GM23338 (cell line): ENCODE data around the gene MDGA2.

Source experiments
- CREB1 ChIP-seq: fragments of 250-450 bp; sonication (Bioruptor Pico); IDR thresholded peaks from 2 replicates; pipeline ENCODE4 v1.5.0; 2020; ENCODE audit warnings: low read depth, mild to moderate bottlenecking, moderate library complexity
- EZH2 ChIP-seq: fragments of 200-600 bp; sonication (generic); IDR thresholded peaks from one replicate; pipeline ENCODE4 v1.8.0; 2017; ENCODE audit warnings: antibody characterized with exemption, mild to moderate bottlenecking, low read depth; ENCODE audit not compliant: unreplicated experiment
- EZH2phosphoT487 ChIP-seq: fragments of 200-600 bp; sonication (generic); IDR thresholded peaks from one replicate; pipeline ENCODE4 v1.8.1; 2018; ENCODE audit warnings: antibody characterized with exemption; ENCODE audit not compliant: unreplicated experiment
- JUNB ChIP-seq: IDR thresholded peaks from one replicate; pipeline ENCODE4 v1.6.1; 2016; ENCODE audit warnings: antibody characterized with exemption; ENCODE audit not compliant: unreplicated experiment
- NANOG ChIP-seq: IDR thresholded peaks from 2 replicates; pipeline ENCODE4 v1.6.1; 2016; ENCODE audit warnings: antibody characterized with exemption, borderline replicate concordance
- POLR2AphosphoS5 ChIP-seq: IDR thresholded peaks from 2 replicates; pipeline ENCODE4 v1.6.1; 2016; ENCODE audit warnings: antibody characterized with exemption, low read depth
- STAT1 ChIP-seq: IDR thresholded peaks from one replicate; pipeline ENCODE4 v1.6.1; 2016; ENCODE audit warnings: antibody characterized with exemption; ENCODE audit not compliant: unreplicated experiment
- ZNF114 ChIP-seq: fragments of 250-450 bp; sonication (Bioruptor Pico); IDR thresholded peaks from 2 replicates; pipeline ENCODE4 v1.5.0; 2020; ENCODE audit warnings: mild to moderate bottlenecking, moderate library complexity
- ZNF331 ChIP-seq: fragments of 250-450 bp; sonication (Bioruptor Pico); IDR thresholded peaks from 2 replicates; pipeline ENCODE4 v1.5.0; 2020; ENCODE audit warnings: low read depth, mild to moderate bottlenecking, moderate library complexity
- TF ChIP-seq, protein P1 (sequence below), 2 experiments: fragments of 200-600 bp in 1 of 2; sonication (generic) in 1 of 2; conservative IDR thresholded peaks; 2 replicates each; pipeline versions ENCODE4 v1.5.1 to v1.6.1; 2016 to 2017; ENCODE audit warnings: antibody characterized with exemption in 2 of 2, low read depth in 2 of 2, mild to moderate bottlenecking in 2 of 2, moderate library complexity in 1 of 2
- TF ChIP-seq, protein P2 (sequence below): IDR thresholded peaks from one replicate; pipeline ENCODE4 v1.6.1; 2018; ENCODE audit warnings: antibody characterized with exemption; ENCODE audit not compliant: unreplicated experiment
- TF ChIP-seq, protein P3 (sequence below): IDR thresholded peaks from 2 replicates; pipeline ENCODE4 v1.6.1; 2016; ENCODE audit warnings: antibody characterized with exemption
- TF ChIP-seq, protein P4 (sequence below): fragments of 250-450 bp; sonication (Bioruptor Pico); IDR thresholded peaks from 2 replicates; pipeline ENCODE4 v1.5.0; 2020; ENCODE audit warnings: mild to moderate bottlenecking, moderate library complexity

DNA sequence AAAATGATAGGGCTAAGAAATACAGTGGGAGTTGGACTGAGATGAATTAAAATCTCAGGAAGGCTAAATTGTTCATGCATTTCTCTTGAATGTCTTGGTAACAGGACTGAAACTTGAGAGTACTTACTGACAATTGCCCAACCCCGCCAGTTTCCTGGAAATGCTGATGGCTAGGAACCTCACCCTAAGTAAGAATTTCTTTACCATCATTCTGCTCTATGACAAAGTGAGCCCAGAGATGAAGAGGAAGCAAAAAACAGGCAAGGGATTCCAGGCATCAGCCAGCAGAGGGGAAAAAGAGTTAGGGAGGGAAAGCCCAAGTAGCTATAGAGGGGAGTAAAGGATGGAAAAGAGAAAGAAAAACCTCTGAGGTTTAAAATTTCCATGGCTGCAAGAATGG is 397.7 kb downstream of the MDGA2 start:
- no peak for TF ChIP-seq POLR2AphosphoS5
- no peak for TF ChIP-seq CREB1 (CRISPR knock-in tag)
- TF ChIP-seq, protein P1, sequence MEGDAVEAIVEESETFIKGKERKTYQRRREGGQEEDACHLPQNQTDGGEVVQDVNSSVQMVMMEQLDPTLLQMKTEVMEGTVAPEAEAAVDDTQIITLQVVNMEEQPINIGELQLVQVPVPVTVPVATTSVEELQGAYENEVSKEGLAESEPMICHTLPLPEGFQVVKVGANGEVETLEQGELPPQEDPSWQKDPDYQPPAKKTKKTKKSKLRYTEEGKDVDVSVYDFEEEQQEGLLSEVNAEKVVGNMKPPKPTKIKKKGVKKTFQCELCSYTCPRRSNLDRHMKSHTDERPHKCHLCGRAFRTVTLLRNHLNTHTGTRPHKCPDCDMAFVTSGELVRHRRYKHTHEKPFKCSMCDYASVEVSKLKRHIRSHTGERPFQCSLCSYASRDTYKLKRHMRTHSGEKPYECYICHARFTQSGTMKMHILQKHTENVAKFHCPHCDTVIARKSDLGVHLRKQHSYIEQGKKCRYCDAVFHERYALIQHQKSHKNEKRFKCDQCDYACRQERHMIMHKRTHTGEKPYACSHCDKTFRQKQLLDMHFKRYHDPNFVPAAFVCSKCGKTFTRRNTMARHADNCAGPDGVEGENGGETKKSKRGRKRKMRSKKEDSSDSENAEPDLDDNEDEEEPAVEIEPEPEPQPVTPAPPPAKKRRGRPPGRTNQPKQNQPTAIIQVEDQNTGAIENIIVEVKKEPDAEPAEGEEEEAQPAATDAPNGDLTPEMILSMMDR (conservative IDR thresholded peaks at IDR 0.05; ENCODE audit: low read depth in 2 of 2), result no peak
- TF ChIP-seq, protein P2, sequence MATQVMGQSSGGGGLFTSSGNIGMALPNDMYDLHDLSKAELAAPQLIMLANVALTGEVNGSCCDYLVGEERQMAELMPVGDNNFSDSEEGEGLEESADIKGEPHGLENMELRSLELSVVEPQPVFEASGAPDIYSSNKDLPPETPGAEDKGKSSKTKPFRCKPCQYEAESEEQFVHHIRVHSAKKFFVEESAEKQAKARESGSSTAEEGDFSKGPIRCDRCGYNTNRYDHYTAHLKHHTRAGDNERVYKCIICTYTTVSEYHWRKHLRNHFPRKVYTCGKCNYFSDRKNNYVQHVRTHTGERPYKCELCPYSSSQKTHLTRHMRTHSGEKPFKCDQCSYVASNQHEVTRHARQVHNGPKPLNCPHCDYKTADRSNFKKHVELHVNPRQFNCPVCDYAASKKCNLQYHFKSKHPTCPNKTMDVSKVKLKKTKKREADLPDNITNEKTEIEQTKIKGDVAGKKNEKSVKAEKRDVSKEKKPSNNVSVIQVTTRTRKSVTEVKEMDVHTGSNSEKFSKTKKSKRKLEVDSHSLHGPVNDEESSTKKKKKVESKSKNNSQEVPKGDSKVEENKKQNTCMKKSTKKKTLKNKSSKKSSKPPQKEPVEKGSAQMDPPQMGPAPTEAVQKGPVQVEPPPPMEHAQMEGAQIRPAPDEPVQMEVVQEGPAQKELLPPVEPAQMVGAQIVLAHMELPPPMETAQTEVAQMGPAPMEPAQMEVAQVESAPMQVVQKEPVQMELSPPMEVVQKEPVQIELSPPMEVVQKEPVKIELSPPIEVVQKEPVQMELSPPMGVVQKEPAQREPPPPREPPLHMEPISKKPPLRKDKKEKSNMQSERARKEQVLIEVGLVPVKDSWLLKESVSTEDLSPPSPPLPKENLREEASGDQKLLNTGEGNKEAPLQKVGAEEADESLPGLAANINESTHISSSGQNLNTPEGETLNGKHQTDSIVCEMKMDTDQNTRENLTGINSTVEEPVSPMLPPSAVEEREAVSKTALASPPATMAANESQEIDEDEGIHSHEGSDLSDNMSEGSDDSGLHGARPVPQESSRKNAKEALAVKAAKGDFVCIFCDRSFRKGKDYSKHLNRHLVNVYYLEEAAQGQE, result no peak
- no peak for TF ChIP-seq JUNB
- TF ChIP-seq EZH2, result no peak
- no peak for TF ChIP-seq EZH2phosphoT487
- no peak for TF ChIP-seq STAT1
- no peak for TF ChIP-seq NANOG
- TF ChIP-seq, protein P3, sequence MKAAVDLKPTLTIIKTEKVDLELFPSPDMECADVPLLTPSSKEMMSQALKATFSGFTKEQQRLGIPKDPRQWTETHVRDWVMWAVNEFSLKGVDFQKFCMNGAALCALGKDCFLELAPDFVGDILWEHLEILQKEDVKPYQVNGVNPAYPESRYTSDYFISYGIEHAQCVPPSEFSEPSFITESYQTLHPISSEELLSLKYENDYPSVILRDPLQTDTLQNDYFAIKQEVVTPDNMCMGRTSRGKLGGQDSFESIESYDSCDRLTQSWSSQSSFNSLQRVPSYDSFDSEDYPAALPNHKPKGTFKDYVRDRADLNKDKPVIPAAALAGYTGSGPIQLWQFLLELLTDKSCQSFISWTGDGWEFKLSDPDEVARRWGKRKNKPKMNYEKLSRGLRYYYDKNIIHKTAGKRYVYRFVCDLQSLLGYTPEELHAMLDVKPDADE, result no peak
- TF ChIP-seq ZNF331 (CRISPR knock-in tag), result no peak
- no peak for TF ChIP-seq ZNF114 (CRISPR knock-in tag)
- TF ChIP-seq, protein P4, sequence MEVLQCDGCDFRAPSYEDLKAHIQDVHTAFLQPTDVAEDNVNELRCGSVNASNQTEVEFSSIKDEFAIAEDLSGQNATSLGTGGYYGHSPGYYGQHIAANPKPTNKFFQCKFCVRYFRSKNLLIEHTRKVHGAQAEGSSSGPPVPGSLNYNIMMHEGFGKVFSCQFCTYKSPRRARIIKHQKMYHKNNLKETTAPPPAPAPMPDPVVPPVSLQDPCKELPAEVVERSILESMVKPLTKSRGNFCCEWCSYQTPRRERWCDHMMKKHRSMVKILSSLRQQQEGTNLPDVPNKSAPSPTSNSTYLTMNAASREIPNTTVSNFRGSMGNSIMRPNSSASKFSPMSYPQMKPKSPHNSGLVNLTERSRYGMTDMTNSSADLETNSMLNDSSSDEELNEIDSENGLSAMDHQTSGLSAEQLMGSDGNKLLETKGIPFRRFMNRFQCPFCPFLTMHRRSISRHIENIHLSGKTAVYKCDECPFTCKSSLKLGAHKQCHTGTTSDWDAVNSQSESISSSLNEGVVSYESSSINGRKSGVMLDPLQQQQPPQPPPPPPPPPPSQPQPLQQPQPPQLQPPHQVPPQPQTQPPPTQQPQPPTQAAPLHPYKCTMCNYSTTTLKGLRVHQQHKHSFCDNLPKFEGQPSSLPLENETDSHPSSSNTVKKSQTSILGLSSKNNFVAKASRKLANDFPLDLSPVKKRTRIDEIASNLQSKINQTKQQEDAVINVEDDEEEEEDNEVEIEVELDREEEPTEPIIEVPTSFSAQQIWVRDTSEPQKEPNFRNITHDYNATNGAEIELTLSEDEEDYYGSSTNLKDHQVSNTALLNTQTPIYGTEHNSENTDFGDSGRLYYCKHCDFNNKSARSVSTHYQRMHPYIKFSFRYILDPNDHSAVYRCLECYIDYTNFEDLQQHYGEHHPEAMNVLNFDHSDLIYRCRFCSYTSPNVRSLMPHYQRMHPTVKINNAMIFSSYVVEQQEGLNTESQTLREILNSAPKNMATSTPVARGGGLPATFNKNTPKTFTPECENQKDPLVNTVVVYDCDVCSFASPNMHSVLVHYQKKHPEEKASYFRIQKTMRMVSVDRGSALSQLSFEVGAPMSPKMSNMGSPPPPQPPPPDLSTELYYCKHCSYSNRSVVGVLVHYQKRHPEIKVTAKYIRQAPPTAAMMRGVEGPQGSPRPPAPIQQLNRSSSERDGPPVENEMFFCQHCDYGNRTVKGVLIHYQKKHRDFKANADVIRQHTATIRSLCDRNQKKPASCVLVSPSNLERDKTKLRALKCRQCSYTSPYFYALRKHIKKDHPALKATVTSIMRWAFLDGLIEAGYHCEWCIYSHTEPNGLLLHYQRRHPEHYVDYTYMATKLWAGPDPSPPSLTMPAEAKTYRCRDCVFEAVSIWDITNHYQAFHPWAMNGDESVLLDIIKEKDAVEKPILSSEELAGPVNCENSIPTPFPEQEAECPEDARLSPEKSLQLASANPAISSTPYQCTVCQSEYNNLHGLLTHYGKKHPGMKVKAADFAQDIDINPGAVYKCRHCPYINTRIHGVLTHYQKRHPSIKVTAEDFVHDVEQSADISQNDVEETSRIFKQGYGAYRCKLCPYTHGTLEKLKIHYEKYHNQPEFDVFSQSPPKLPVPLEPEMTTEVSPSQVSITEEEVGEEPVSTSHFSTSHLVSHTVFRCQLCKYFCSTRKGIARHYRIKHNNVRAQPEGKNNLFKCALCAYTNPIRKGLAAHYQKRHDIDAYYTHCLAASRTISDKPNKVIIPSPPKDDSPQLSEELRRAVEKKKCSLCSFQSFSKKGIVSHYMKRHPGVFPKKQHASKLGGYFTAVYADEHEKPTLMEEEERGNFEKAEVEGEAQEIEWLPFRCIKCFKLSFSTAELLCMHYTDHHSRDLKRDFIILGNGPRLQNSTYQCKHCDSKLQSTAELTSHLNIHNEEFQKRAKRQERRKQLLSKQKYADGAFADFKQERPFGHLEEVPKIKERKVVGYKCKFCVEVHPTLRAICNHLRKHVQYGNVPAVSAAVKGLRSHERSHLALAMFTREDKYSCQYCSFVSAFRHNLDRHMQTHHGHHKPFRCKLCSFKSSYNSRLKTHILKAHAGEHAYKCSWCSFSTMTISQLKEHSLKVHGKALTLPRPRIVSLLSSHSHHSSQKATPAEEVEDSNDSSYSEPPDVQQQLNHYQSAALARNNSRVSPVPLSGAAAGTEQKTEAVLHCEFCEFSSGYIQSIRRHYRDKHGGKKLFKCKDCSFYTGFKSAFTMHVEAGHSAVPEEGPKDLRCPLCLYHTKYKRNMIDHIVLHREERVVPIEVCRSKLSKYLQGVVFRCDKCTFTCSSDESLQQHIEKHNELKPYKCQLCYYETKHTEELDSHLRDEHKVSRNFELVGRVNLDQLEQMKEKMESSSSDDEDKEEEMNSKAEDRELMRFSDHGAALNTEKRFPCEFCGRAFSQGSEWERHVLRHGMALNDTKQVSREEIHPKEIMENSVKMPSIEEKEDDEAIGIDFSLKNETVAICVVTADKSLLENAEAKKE, result no peak
